ENCODE measurements around the gene PRX.
A peak's percentile ranks its signal among the peaks of the same experiment; 100 is the strongest.
"Not testable (repeated sequence)": the region's sequence is repeated elsewhere in the genome, so short reads cannot be mapped to it uniquely, and the experiment has no call there.

PRX gene

DNA sequence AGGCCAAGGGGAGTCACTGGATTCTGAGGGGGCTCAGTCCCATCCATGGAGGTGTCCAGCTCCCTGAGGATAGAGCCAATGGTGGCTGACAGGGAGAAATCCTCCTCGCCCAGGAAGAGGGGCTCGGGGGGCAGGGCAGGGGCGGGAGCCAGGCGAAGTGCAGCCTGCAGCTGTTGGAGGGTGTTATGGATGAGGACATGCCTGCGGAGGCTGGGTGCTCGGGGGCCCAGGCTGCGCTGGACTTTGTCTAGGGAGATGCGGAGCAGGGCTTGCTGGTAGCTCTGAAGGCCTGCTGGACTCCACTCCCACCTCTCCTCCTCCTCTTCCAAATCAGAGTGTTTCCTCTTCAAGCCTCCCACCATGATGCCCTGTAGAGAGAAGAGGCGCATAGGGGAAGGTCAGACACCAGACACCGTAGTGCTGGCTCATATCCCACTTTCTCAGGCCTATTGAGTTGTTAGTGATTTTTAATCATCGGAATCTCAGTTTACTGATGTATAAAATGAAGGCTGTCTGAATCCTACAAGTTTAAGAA, 28.6 kb upstream of the PRX start:
- no peak for DNase-seq (ENCODE audit: low read depth)

DNA sequence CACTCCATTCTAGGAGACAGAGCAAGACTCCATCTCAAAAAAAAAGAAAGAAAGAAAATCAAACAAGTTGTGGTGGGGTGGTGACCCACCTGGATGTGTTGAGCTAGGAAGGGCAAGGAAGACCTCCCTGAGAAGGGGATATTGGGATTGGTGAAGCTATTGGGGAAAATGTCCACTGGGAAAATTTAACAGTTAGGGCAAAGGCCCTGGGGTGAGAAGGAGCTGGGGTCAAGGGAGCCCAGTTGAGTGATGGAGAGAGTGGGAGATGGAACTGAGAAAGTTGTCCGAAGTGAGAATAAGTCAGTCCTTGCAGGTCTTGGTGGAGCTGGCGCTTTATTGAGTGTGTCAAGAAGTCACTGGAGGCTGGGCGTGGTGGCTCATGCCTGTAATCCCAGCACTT, 25.1 kb upstream of the PRX start:
- no peak for DNase-seq (ENCODE audit: low read depth)

DNA sequence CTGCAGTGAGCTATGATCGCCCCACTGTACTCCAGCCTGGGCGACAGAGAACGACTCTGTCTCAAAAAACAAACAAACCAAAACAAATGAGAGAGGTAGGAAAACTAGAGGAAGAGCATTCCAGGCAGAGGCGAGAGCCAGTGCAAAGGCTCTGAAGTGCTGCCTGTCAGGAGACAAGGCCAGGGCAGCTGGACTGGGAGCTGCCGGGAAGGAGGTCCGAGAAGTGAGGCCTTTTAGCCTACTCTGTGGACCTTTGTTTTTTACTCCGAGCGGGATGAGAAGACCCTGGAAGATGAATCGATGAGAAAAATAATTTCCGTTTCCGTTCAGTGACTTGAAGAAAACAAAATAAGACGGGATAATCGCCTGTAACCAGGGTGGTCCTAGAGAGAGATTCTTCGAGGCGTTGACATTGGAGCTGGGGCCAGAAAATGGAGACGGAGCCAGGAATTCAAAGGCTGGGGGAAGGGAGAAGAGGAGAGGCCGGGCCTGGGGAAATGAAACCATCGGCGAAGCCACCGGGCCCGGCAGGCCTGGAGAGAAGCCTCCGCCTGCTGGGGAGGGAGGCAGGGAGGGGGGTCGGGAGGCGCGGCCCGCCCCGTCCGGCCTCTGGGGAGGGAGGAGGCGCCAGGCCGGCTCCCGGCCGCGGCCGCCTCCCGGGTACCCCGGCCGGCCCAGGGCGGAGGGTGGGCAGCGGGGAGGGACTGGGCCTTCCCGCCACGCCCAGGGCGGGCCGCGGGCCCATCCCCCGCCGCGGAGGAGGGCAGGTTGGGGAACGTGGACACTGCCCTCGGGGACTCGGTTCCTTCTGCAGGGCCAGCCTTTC, 20.4 kb upstream of the PRX start:
- peak; percentile 36 for DNase-seq (ENCODE audit: low read depth)

DNA sequence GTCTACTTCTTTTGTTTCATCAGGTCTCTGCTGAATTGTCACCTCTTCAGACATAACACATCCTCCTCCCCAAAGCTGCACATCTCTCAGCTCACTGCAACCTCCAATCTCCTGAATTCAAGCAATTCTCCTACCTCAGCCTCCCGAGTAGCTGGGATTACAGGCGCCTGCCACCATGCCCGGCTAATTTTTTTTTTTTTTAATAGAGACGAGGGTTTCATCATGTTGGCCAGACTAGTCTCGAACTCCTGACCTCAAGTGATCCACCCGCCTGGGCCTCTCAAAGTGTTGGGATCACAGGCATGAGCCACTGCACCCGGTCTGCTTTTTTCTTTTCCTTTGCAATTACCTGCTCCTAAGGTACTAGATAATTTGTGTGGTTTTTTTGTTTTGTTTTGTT, 19.6 kb upstream of the PRX start:
- not testable (repeated sequence) for DNase-seq (ENCODE audit: low read depth)

DNA sequence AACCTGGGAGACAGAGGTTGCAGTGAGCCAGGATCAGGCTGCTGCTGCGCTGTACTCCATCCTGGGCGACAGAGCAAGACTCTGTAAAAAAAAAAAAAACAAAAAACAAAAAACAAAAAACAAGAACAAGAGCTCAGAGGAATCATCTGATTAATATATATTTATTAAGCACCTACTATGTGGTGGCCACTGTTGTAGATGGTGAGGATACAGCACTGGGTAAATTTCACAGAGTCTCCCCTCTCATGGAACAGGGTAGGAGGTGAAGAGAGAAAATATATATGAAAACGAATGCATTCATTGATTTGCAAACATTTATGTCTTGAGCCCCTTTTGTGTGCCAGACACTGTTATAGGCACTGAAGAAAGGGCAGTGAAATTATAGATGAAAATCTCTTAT, 18.5 kb upstream of the PRX start:
- DNase-seq (ENCODE audit: low read depth) = no peak

DNA sequence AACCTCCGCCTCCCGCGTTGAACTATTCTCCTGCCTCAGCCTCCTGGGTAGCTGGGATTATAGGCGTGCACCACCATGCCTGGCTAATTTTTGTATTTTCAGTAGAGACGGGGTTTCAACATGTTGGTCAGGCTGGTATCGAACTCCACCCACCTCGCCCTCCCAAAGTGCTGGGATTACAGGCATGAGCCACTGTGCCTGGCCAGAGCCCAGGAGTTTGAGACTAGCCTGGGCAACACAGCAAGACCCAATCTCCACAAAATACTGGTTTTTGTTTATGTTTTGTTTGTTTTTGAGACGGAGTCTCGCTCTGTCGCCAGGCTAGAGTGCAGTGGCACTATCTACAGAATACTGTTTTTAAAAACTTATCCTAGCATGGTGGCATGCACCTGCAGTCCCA, 17.1 kb upstream of the PRX start:
- DNase-seq (ENCODE audit: low read depth) = not testable (repeated sequence)

DNA sequence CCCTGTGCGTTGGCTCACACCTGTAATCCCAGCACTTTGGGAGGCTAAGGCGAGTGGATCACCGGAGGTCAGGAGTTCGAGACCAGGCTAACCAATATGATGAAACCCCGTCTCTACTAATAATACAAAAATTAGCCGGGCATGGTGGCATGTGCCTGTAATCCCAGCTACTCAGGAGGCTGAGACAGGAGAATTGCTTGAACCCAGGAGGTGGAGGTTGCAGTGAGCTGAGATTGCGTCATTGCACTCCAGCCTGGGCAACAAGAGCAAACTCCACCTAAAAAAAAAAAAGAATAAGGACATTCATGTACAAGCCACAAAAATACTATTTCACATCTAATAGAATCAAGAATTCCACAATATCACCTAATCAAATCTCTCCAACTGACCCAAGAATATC, 15.0 kb upstream of the PRX start:
- not testable (repeated sequence) for DNase-seq (ENCODE audit: low read depth)

DNA sequence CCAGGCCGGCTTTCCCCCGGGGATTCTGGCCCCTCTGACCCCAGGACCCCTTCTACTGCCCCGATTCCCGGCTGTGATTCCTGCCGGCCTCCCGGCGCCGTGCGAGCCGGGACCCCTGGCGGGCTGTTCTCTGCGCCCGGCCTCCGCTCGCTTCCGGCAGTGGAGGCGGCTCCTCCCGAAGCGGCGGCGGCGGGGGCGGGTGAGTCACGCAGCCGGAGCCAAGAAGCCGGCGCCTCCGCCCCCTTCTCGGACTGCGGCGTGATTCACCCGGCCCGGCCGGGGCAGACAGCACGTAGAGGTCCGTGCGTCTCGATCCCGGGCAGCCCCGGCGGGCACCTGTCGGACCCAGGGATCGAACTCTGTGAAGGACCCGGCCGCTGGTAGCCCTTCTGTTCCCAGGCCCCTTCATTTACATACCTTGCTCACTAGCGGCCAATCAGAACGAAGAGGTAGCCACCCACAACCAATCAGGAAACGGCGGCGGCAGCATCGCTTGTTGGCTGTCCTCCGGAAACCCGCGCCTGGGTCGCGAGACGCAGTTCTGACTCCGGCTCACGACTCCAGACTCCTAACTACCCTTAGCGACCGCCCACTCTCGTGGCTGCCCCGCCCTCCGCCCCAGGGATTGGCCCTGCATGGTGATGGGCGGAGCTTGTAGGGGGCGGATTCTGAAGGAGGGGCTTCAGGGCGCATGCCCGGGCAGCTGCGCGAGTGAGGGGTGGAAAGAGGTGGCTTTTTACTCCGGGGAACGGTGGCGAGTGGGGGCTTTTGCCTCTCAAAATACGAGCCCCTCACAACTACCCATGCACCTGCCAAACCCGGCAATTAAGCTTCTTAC, 12.5 kb upstream of the PRX start, which contains the start of gene SERTAD1:
Gene SERTAD1, minus strand, starts transcription at position 543 of the 838 bp plus-strand sequence. CDS start 2,446 bp downstream, outside the sequence.
- peak; percentile 100 for DNase-seq (ENCODE audit: low read depth)

DNA sequence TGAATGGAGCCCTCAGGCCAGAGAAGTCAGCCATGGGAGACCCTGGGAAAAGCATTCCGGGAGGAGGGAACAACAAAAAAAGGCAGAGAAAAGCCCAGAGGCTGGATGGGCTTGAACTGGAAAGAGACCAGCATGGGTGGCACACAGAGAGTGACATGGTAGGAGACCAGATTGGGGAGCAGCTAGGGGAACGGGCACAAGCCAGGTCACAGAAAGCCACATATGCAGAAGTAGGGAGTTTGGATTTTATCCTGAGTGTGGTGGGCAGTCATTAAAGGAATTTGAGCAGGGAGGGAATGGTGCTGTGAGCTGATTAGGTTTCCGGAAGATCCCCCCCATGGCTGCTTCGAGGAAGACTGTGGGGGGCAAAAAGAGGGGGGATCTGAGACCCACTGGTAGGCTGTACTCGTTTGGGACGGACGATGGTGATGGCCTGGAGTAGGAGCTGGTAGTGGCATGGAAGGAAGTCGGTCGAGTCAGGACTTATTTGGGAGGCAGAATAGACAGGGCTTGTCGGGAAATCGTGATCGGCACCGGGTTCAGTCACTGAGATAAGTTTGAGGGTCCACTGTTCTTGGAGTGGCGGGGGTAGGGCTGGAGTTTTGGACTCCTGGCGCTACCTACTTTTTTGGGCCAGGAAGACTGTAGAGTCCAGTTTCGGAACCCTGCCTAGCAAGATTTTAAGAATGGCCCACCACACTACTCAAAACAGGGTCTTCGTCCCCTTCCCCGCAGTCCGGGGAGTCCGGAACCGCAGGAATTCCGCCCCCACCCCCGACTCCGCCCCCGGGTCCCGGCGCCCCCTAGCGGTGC, 11.7 kb upstream of the PRX start:
- DNase-seq (ENCODE audit: low read depth) = no peak

DNA sequence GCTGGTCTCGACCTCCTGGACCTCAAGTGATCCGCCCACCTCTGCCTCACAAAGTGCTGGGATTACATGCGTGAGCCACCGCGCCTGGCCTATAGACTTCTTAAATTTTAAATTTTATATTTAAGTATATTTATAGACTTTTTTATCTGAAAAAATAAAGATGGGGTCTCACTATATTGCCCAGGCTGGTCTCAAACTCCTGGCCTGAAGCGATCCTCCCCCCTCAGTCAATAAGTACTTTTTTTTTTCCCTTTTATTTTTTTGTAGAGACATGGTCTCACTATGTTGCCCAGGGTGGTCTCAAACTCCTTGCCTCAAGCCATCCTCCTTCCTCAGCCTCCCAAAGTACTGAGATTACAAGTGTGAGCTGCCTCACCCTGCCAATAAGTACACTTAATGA, 10.8 kb upstream of the PRX start:
- no peak for DNase-seq (ENCODE audit: low read depth)

DNA sequence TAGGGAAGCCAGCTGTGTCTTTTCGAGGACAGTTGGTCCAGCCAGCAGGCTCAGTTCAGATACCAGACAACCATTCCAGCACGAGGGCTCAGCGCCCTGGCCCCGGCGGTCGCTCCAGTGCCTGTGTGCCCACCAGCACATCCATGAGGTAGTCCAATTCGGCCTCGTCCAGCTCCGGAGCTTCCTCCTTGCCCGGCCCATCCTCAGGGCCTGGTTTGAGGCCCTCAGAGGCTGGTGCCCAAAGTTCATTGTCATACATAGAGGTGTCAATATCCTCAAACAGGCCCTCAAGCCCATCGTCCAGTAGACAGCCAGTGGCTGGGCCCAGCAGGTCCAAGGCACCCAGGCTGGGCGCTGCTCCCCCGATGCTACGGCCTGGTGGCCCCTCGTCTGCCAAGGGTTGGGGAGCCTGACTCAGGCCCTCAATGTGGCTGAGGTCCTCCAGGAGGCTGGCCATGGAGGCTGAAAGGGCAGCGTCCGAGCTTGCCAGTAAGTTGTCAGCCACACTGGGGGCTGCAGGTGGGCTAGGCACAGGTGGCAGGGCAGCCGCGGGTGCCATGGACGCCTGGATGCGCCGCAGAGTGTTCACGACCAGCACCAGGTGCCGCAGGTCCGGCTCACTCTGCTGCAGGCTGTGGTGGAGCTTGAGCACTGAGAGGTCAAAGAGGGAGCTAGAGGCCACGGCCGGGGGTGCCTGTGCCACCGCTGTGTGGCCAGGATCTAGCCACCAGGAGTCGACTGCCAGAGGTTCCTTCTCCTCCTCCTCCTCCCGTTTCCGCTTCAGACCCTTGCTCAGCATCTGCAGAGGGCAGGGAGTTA, 9.8 kb upstream of the PRX start:
- no peak for DNase-seq (ENCODE audit: low read depth)

DNA sequence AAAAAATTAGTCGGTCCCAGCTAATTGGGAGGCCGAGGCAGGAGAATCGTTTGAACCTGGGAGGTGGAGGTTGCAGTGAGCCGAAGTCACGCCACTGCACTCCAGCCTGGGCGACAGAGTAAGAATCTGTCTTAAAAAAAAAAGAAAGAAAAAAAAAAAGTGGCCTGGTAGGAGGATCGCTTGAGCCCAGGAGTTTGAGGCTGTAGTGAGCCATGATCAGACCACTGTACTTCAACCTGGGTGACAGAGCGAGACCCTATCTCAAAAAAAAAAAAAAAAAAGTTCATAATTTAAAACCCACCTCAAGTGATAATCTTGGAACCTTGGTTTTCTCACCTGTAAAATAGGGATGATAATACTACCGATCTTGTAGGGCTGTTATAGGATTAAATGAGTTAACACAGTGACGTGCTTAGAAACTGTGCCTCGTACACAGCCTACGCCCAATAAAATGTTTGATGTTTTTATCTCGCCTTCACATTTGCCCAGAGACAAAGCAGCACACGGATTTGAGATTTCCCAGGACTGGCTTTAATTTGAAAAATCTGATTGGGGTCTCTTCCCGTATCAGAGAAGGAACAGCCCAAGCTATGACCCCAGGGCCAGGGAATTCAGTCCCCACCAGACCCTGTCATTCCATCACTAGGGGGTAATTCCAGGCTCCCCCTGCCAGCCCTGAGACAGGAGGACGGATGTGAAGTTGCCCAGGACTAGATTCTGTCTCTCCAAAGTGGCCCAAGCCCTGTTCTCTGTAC, 9.0 kb upstream of the PRX start:
- no peak for DNase-seq (ENCODE audit: low read depth)

DNA sequence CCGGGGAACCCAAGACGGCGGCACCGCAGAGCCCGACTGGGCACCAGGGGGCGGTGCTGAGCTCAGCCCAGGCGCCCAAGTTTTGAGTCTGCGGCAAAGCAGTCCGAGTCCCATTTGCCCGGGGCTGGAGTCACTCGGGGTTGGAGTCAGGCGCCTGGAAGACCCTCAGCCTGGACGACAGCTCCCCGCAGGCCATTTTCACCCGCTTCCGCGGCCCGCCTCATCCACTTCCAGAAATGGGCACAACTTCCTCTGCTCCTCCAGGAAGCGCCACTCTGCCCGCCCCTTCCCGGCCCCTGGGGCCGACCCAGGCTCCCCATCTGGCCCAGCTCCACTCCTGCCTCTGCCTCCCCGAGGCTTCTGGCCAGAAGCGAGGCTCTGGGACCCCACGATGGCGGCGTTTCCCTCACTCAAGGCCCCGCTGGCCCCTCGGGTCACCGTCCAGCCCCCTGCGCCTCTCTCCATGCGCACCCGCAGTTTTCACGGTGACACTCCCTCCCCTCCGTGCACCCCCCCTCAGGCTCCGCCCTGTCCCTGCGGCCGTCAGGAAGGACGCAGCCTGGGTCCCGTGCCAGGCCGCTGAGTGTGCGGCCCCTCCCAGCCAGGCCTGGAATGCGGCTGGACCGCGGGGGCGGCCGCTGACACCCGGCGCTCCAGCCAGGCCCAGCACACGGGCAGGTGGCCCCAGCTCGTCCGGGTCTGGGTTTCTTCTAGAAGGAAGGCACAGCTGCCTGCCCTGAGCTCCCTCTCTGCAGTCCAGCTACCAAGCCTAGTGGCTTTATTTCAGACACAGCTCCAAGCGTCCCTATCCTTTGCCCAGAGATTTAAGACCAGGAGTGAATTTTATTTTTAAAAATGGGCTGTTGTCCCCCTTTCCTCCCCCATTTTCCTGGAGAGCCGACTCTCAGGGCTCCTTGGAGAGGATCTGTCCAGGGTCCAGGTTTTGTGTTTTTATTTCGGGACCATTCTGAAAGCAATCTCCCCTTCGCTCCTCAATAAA, 7.9 kb upstream of the PRX start:
- peak; percentile 49 for DNase-seq (ENCODE audit: low read depth)

DNA sequence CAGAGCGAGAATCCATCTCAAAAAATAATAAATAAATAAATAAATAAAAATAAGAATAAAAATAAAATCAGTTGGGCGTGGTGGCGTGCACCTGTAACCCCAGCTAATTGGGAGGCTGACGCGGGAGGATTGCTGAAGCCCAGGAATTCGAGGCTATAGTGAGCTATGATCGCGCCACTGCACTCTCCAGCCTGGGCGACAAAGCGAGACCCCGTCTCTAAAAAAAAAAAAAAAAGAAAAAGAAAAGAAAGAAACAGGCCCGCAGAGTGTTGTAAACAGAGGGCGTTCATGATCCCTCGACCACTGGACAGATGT, 7.2 kb upstream of the PRX start:
- DNase-seq (ENCODE audit: low read depth) = no peak

DNA sequence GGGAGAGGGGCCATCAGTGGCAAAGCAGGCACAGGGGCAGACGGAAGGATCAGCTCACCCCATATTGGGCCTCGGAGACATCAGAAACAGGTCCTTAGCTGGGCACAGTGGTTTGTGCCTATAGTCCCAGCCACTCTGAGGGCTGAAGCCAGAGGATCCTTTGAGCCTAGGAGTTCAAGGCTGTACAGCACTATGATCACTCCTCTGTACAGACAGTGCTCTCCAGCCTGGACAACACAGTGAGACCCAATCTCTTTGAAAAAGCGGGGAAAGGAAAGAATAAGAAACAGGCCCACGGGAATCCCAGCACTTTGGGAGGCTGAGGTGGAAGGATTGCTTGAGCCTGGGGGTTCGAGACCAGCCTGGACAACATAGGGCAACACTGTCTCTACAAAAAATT, 6.6 kb upstream of the PRX start:
- DNase-seq (ENCODE audit: low read depth) = no peak

DNA sequence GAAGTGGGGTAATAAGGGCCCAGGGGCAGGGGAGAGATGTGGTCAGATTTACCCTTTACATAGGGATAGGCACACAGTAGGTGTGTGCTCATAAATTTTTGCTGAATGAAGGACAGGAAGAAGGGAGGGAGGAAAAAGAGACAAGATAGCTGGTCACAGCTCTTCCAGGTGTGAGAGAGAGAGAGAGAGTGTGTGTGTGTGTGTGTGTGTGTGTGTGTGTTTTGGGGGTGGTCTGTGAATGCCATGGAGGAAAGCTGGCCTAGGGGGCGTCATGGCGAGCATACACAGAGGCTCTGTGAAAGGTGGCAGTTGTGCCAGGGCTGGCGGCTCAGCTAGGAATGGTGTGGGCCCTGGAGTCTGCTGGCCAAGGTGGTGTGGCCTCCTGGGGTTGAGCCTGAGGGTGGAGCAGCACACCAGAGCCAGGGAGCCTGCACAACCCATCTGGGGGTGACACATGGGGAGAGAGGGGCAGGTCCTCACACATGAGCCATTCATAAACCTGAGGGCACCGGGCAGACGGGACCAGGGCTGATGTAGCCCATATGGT, 6.0 kb upstream of the PRX start:
- DNase-seq (ENCODE audit: low read depth) = no peak

DNA sequence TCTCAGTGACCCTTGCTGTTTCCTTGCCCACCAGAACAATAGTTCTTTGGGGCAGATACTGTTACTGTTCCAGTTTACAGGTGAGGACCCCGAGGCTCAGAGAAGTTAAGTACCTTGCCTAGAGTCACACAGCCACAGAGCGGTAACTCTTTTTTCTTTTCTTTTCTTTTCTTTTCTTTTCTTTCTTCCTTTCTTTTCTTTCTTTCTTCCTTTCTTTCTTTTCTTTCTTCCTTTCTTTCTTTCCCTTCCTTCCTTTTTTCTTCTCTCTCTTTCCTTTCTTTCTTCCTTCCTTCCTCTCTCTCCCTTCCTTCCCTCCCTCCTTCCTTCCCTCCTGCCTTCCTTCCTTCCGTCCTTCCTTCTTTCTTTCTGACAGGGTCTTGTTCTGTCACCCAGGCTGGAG, 4.9 kb upstream of the PRX start:
- no peak for DNase-seq (ENCODE audit: low read depth)

DNA sequence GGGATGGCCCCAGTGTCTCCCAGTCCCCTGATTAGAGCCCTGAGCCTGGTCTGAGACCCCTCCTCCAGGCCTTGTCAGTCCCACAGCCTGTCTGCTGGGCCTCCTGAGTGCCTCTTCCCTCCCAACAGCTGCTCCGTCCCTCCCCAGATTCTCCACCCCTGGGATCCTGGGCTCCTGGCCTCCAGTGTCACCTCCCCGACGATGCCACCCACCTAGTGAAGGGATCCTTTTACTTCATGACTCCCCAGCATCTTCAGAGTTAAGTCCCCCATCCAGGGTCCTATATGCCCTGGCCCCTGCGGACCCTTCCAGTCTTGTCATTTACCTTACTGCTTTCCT, 4.4 kb upstream of the PRX start:
- no peak for DNase-seq (ENCODE audit: low read depth)

DNA sequence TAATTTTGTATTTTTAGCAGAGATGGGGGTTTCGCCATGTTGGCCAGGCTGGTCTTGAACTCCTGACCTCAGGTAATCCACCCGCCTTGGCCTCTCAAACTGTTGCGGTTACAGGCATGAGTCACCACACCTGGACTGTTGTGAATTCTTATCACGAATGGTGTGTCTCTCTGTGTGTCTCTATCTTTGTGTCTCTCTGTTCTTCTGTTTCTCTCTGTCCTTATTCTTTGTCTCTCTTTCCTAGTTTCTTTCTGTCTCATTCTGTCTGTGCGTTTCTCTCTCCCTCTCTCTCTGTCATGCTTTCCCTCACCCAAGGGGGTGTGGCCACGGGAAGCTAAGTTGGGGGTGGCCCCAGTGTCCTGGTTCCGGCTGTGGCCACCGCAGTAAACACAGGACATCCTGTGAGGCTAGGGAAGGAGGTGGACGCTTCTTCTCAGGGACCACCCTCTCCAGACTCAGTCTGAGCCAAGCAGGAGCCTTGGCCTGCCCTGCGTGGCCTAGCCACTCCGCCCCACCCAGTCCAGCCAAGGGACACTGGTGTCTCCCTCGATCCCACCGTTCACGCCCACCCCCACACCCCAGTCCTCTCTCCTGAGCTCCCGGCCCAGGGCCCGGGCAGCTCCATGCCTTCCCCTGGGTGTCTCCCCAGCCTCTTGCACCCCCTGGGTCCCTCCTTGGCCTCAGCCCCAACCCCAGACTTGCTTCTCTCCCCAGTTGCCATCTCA, 3.9 kb upstream of the PRX start:
- no peak for DNase-seq (ENCODE audit: low read depth)

Data from stimulated activated CD8-positive, alpha-beta memory T cell treated with anti-CD3 and anti-CD28 coated beads, Interleukin-12 subunit alpha, Interleukin-12 subunit beta, amount 100 ng/mL, for 4 hours (primary cell).